Muscle layer of duodenum (tissue), 2 donors: ENCODE data around the gene POLQ.
"Not testable (repeated sequence)": the region's sequence is repeated elsewhere in the genome, so short reads cannot be mapped to it uniquely, and the experiment has no call there.

Experiments
- H3K27ac ChIP-seq: one replicate; pipeline ENCODE4 v1.7.0; 2013; ENCODE audit warnings: mild to moderate bottlenecking, low read length
- H3K27me3 ChIP-seq: one replicate; pipeline ENCODE4 v1.7.0; 2013; ENCODE audit warnings: low read depth, mild to moderate bottlenecking, control low read depth, low read length
- H3K36me3 ChIP-seq, 2 donors: one replicate each; pipeline ENCODE4 v1.7.0; 2013; ENCODE audit warnings: low read length in 2 of 2, control low read depth in 1 of 2, mild to moderate bottlenecking in 1 of 2; ENCODE audit not compliant: insufficient read depth in 2 of 2, control insufficient read depth in 1 of 2
- H3K4me1 ChIP-seq, 2 donors: one replicate each; pipeline ENCODE4 v1.7.0; 2013; ENCODE audit warnings: low read length in 2 of 2, mild to moderate bottlenecking in 2 of 2, control low read depth in 1 of 2, moderate library complexity in 1 of 2; ENCODE audit not compliant: insufficient read depth in 2 of 2, control insufficient read depth in 1 of 2
- H3K4me3 ChIP-seq, 2 donors: one replicate each; pipeline ENCODE4 v1.7.0; 2013; ENCODE audit warnings: low read length in 2 of 2, low read depth in 1 of 2, mild to moderate bottlenecking in 1 of 2
- H3K9me3 ChIP-seq, 2 donors: one replicate each; pipeline ENCODE4 v1.7.0; 2013; ENCODE audit warnings: low read length in 2 of 2, control low read depth in 1 of 2, mild to moderate bottlenecking in 1 of 2; ENCODE audit not compliant: control insufficient read depth in 1 of 2
- donor health status: healthy.

The POLQ gene

GRCh38 chr3:121467085-121467484, 78.7 kb downstream of the POLQ start:
- Histone ChIP-seq H3K9me3 (no peaks in the 10 kb centered on the region), H3K27ac (no peak overlapping the region), H3K27me3 (no peaks in the 10 kb centered on the region)

DNA sequence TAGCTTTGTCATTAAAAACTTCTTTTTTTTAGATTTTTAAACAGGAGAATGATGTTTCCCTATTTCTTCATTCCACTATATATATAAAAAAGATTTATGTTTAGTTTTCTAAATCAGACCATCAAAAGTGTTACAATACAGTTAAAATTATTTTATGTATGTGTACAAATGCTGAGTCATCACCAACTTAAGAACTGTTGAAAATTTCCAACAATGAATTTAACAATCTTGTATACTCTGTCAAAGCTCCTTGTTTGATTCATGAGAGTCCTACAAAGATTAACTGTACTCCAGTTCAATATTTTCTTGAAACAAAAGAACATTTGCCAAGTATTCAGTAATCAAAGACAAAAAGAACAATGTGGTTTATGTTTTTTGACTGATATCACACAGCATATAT, 82.0 kb downstream of the POLQ start:
- Histone ChIP-seq H3K36me3 (no peaks in the 10 kb centered on the region), H3K27me3 (no peaks in the 10 kb centered on the region), H3K9me3 (no peaks in the 10 kb centered on the region), H3K4me1 (no peaks in the 10 kb centered on the region), H3K4me3 (no peak overlapping the region), H3K27ac (no peak overlapping the region)

More at GRCh38 chr3:121467085-121467484, 78.7 kb downstream of the POLQ start:
- Histone ChIP-seq H3K4me3 (no peak overlapping the region), H3K4me1 (no peaks in the 10 kb centered on the region), H3K36me3 (no peaks in the 10 kb centered on the region)

DNA sequence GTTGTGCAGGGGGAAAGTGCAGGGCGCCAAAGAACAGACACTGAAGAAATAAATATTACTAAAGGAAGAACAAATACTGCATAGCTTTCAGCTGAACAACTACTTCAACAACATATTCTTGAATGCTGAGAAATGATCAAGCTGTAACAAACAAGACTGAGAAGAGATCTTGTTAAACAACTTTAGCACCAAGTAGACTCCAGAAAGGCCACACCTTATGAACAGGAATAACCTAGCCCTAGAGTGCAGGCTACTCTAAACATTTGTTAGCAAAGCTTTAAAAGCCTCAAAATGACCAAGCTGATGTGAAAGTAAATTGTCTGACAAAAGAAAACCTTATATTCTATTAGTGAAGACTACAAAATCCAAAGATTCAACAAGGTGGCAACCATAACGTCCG, 83.2 kb downstream of the POLQ start:
- Histone ChIP-seq H3K27ac (no peak overlapping the region), H3K36me3 (no peaks in the 10 kb centered on the region), H3K9me3 (no peaks in the 10 kb centered on the region), H3K4me1 (no peaks in the 10 kb centered on the region), H3K4me3 (no peak overlapping the region), H3K27me3 (no peaks in the 10 kb centered on the region)

- not testable (repeated sequence) for H3K9me3 ChIP-seq, H3K4me1 ChIP-seq, H3K36me3 ChIP-seq, H3K27ac ChIP-seq, H3K4me3 ChIP-seq, H3K27me3 ChIP-seq
Observed at GRCh38 chr3:121451752-121452151, 94.0 kb downstream of the POLQ start.

DNA sequence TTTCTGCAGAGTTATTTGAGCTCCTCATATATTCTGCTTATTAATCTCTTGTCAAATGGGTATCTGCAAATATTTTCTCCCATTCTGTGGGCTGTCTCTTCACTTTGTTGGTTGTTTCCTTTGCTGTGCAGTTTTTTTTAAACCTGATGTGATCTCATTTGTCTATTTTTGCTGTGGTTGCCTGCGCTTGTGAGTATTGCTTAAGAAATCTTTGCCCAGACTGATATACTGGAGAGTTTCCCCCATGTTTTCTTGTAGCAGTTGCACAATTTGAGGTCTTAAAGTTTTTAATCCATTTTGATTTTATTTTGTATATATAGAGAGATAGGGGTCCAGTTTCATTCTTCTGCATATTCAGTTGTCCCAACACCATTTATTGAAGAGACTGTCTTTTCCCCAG, 102.3 kb downstream of the POLQ start:
- no peak overlapping the region for H3K4me3 ChIP-seq
- H3K27me3 ChIP-seq: no peaks in the 10 kb centered on the region
- no peaks in the 10 kb centered on the region for H3K36me3 ChIP-seq
- H3K4me1 ChIP-seq: no peaks in the 10 kb centered on the region
- H3K27ac ChIP-seq: no peak overlapping the region
- no peaks in the 10 kb centered on the region for H3K9me3 ChIP-seq

DNA sequence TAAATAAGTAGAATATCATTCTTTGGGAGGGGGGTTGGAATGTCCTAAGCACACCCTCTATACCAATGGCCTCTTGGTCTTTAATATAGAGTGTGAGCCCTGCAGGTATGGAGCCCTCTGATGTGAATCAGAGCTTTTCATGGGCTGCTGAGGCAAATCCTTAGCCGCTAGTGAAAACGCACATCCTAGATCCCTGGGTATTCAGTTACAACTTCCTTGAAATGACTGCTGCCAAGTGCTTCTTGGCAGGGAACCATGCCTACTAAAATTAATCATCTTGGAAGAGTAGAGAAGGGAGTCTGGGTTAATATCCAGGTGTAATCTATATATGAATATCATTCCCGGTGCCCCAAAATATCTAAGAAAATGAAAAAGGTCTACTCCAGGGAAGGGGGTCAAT, 109.1 kb downstream of the POLQ start:
- Histone ChIP-seq H3K27me3 (no peaks in the 10 kb centered on the region), H3K4me3 (no peak overlapping the region), H3K4me1 (no peaks in the 10 kb centered on the region), H3K36me3 (no peaks in the 10 kb centered on the region), H3K9me3 (no peaks in the 10 kb centered on the region), H3K27ac (no peak overlapping the region)

DNA sequence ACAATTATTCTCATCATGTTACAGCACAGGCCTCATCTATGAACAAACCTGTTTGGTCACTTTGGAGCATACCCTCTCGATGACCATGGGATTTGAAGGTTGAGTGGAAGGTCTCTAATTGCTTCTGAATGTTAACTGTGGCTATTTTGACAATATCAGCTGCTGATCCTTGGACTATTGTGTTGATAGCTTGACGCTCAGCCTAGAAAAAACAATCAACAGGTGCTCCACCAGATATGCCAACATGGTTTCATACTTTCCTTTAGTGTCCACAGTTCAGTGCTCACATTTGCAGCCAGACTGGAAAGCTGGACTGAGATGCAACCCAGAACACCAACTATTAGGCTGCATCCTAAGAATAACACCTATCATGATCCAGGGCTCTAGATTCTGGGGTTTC, 109.7 kb downstream of the POLQ start:
- Histone ChIP-seq H3K36me3 (no peaks in the 10 kb centered on the region), H3K4me3 (no peak overlapping the region), H3K9me3 (no peaks in the 10 kb centered on the region), H3K27me3 (no peaks in the 10 kb centered on the region), H3K4me1 (no peaks in the 10 kb centered on the region), H3K27ac (no peak overlapping the region)

DNA sequence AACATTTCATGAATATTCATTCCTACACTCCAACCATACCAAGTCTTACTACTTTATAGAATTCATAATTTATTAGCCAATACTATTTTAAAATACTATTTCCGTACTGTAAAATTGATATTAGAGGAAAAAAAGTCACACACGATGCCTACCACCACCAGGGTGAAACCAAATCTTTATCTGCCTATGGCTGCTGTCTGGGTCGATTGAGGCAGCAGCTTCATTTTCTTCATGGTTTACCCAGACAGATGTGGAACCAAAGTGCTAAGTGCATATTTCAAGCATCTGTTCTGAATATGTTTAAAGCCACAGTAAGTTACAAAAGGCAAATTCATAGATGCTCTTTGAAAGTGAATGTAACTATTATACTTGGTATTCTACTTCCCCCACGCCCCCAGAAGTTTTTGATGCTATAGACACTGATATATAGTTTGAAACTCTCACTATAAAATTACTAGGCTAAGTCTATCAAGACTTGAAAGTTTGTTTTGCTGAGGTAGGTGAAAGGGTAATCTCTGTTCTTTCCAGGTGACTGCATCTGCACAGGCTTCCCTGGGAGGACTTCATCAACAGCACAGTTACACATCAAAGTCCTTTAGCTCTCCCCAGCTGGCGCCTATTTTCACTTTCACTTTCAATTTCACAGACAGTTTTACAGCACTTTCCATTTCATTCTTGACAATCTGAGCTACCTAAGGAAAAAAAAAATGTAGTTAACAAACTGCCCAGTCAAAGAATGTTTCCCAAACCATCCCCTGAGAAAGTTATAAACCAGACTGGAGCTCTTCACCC, 113.9 kb downstream of the POLQ start:
- Histone ChIP-seq H3K36me3 (no peaks in the 10 kb centered on the region), H3K9me3 (no peaks in the 10 kb centered on the region), H3K4me3 (peak overlapping the region; percentile 59 to 62), H3K27me3 (no peaks in the 10 kb centered on the region), H3K27ac (no peak overlapping the region), H3K4me1 (no peaks in the 10 kb centered on the region)

DNA sequence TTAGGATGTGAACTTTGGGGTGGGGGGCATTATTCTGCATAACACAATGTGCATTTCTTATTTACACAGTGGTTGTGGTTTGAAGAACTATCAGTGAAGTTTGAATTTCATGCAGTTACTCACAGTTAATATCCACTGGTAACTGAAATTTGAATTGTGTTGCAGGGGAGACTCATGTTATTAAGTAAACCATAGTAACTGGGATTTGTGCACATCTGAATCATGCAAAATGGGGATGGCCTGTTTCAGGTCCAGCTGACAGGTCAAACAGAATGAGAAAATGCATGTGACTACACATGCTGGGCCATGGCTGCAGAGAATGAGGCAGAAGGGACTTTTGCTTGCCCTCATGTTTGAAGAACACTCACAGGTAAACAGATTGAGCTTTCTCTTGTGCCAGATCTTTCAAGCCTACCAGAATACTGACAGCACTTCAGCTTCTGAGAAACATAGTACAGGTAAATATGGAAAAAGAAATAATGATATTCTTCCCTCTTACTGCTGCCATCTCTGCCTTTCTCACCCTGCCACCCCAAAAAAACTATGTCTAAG, 115.0 kb downstream of the POLQ start:
- Histone ChIP-seq H3K9me3 (no peaks in the 10 kb centered on the region), H3K36me3 (no peaks in the 10 kb centered on the region), H3K4me3 (no peak overlapping the region), H3K27me3 (no peaks in the 10 kb centered on the region), H3K27ac (no peak overlapping the region), H3K4me1 (no peaks in the 10 kb centered on the region)

GRCh38 chr3:121424549-121424948, 121.2 kb downstream of the POLQ start:
- Histone ChIP-seq H3K27me3 (no peaks in the 10 kb centered on the region), H3K4me1 (no peaks in the 10 kb centered on the region), H3K27ac (no peak overlapping the region), H3K9me3 (no peaks in the 10 kb centered on the region), H3K36me3 (no peaks in the 10 kb centered on the region), H3K4me3 (no peak overlapping the region)

DNA sequence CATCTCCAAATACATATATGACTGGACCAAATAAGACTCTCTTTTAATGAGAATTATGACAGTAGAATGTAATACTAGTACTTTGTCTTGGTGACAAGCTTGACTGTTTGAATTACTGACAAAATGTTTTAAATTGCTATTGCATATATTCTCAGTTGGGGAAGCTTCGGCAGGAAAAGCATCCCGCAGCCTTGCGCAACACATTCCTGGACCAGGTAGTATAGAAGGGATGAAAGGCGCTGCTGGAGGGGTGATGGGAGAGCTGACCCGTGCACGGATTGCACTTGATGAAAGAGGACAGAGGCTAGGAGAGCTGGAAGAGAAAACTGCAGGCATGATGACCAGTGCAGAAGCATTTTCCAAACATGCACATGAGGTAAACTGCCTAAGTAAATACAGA, 127.6 kb downstream of the POLQ start:
- no peak overlapping the region for H3K27ac ChIP-seq
- H3K4me3 ChIP-seq: no peak overlapping the region
- H3K9me3 ChIP-seq: no peaks in the 10 kb centered on the region
- H3K27me3 ChIP-seq: no peaks in the 10 kb centered on the region
- no peaks in the 10 kb centered on the region for H3K36me3 ChIP-seq
- no peaks in the 10 kb centered on the region for H3K4me1 ChIP-seq

GRCh38 chr3:121414924-121415323, 130.9 kb downstream of the POLQ start:
- H3K4me1 ChIP-seq: no peaks in the 10 kb centered on the region
- no peaks in the 10 kb centered on the region for H3K27me3 ChIP-seq
- H3K9me3 ChIP-seq: no peaks in the 10 kb centered on the region
- no peak overlapping the region for H3K27ac ChIP-seq
- no peak overlapping the region for H3K4me3 ChIP-seq
- H3K36me3 ChIP-seq: no peaks in the 10 kb centered on the region
